Dedifferentiated amniotic fluid mesenchymal stem cell (primary cell): ENCODE measurements around the gene VIPR1.

Experiments used
- DNase-seq: peaks from one replicate; pipeline ENCODE4 v3.0.0-alpha.2; 2016; ENCODE audit errors: extremely low spot score

The VIPR1 gene

GRCh38 chr3:42493798-42494151, 8.7 kb upstream of the VIPR1 start:
- no peak for DNase-seq

GRCh38 chr3:42495393-42495792, 7.0 kb upstream of the VIPR1 start:
- no peak for DNase-seq

- peak; percentile 42 for DNase-seq
Observed at GRCh38 chr3:42497009-42497731, 5.3 kb upstream of the VIPR1 start.

- DNase-seq, result no peak
Observed at GRCh38 chr3:42498034-42498433, 4.4 kb upstream of the VIPR1 start.

- DNase-seq, result no peak
Observed at GRCh38 chr3:42498791-42499477, 3.5 kb upstream of the VIPR1 start.

- no peak for DNase-seq
Observed at GRCh38 chr3:42499478-42499871, 3.0 kb upstream of the VIPR1 start.

GRCh38 chr3:42500091-42500490, 2.4 kb upstream of the VIPR1 start:
- no peak for DNase-seq

- no peak for DNase-seq
Observed at GRCh38 chr3:42500909-42501308, 1.5 kb upstream of the VIPR1 start.

- DNase-seq, result no peak
Observed at GRCh38 chr3:42501321-42501680, 1.1 kb upstream of the VIPR1 start.

GRCh38 chr3:42501681-42502428, 588 bp upstream of the VIPR1 start:
- DNase-seq, result no peak

- DNase-seq, result no peak
Observed at GRCh38 chr3:42503251-42503924, 945 bp downstream of the VIPR1 start.

GRCh38 chr3:42503957-42504333, 1.5 kb downstream of the VIPR1 start:
- no peak for DNase-seq

- no peak for DNase-seq
Observed at GRCh38 chr3:42504334-42505127, 2.1 kb downstream of the VIPR1 start.

GRCh38 chr3:42505128-42505848, 2.8 kb downstream of the VIPR1 start:
- DNase-seq, result no peak

GRCh38 chr3:42505849-42506410, 3.5 kb downstream of the VIPR1 start:
- DNase-seq, result no peak

GRCh38 chr3:42507252-42507651, 4.8 kb downstream of the VIPR1 start:
- no peak for DNase-seq

GRCh38 chr3:42507761-42508335, 5.4 kb downstream of the VIPR1 start:
- no peak for DNase-seq

- no peak for DNase-seq
Observed at GRCh38 chr3:42508562-42508961, 6.1 kb downstream of the VIPR1 start.

- DNase-seq, result no peak
Observed at GRCh38 chr3:42509111-42509510, 6.7 kb downstream of the VIPR1 start.

- no peak for DNase-seq
Observed at GRCh38 chr3:42510325-42510724, 7.9 kb downstream of the VIPR1 start.
